HepG2 (cell line): Measurements from ENCODE around the gene PPP1R13B. TPM values are rescaled to one million over a fixed set of nuclear protein-coding genes. Genes with fewer than 3 reads are reported as not detected.
A peak's percentile ranks its signal among the peaks of the same experiment; 100 is the strongest.

Experiments
- ATAC-seq: fragments of 200-7000 bp; cut with Tn5 transposase; 3 replicates; pipeline ENCODE4 v1.9.1; 2020; ENCODE audit warnings: mild to moderate bottlenecking, moderate library complexity
- BruUV-seq: library from RNA; stranded (reverse); fragments of 400-500 nt; replicated peaks from 2 replicates; lab custom pipeline; 2021; lab: Mats Ljungman, UMichigan
- CTCF ChIA-PET: fragments of 300-600 bp; formaldehyde crosslinking; extraction: SDS; loops from one replicate; lab custom pipeline; 2021; ENCODE audit warnings: low total read pairs, inconsistent platforms, low intra/inter-chr PET ratio; lab: Yijun Ruan, JAX
- POLR2A ChIA-PET: fragments of 350-600 bp; sonication (Branson Sonifier 250); formaldehyde crosslinking; loops from one replicate; lab custom pipeline; 2020; ENCODE audit warnings: antibody characterized with exemption, inconsistent platforms; lab: Yijun Ruan, JAX
- DNase-seq: peaks from one replicate; pipeline ENCODE4 v3.0.0-alpha.2; 2015; ENCODE audit warnings: low spot score
- FAIRE-seq: peaks from 3 replicates; lab custom pipeline; 2011; peaks lifted over from hg19 to GRCh38; lab: Jason Lieb, UNC
- H2AFZ ChIP-seq: one replicate; pipeline ENCODE4 v1.6.1; 2011; ENCODE audit warnings: low read length, inconsistent platforms
- H3K27ac ChIP-seq: fragments of 300-600 bp; 3 replicates; pipeline ENCODE4 v1.8.0; 2011; ENCODE audit warnings: mixed run types, mild to moderate bottlenecking, mixed read lengths, low read length, inconsistent platforms; ENCODE audit not compliant: insufficient read depth; ENCODE audit errors: extremely low read length
- H3K27me3 ChIP-seq, 2 experiments: fragments of 200-600 bp in 1 of 2; 2 replicates in 1 of 2; 3 replicates in 1 of 2; pipeline versions ENCODE4 v1.6.0 to v1.8.0; 2011; ENCODE audit warnings: low read length in 2 of 2, mild to moderate bottlenecking in 2 of 2, moderate library complexity in 2 of 2, inconsistent platforms in 1 of 2; ENCODE audit not compliant: insufficient read depth in 2 of 2, control insufficient read depth in 1 of 2
- H3K36me3 ChIP-seq, 2 experiments: fragments of 200-600 bp in 1 of 2; replicated peaks in 1 of 2; 2 replicates in 1 of 2; 3 replicates in 1 of 2; pipeline versions ENCODE4 v1.5.1 to v1.8.0; 2011; ENCODE audit warnings: low read length in 2 of 2, inconsistent platforms in 1 of 2; ENCODE audit not compliant: insufficient read depth in 2 of 2, control insufficient read depth in 1 of 2
- H3K4me1 ChIP-seq: 2 replicates; pipeline ENCODE4 v1.5.1; 2012; ENCODE audit warnings: low read length, inconsistent platforms; ENCODE audit not compliant: insufficient read depth
- H3K4me2 ChIP-seq: 2 replicates; pipeline ENCODE4 v1.6.0; 2011; ENCODE audit warnings: low read depth, low read length, inconsistent platforms
- H3K4me3 ChIP-seq, 3 experiments: fragments of 200-600 bp in 1 of 3; sonication (generic), shearing (Covaris generic) in 1 of 3; replicated peaks in 1 of 3; 2 replicates each; pipeline ENCODE4 v1.5.1; 2011 to 2016; ENCODE audit warnings: low read length in 3 of 3, inconsistent platforms in 2 of 3, low read depth in 2 of 3, mild to moderate bottlenecking in 2 of 3, control low read depth in 1 of 3, mixed read lengths in 1 of 3; ENCODE audit not compliant: insufficient read depth in 1 of 3
- H3K79me2 ChIP-seq: one replicate; pipeline ENCODE4 v1.6.1; 2011; ENCODE audit warnings: low read length, inconsistent platforms; ENCODE audit not compliant: insufficient read depth
- H3K9ac ChIP-seq: 2 replicates; pipeline ENCODE4 v1.6.0; 2011; ENCODE audit warnings: mild to moderate bottlenecking, low read depth, low read length, inconsistent platforms; ENCODE audit not compliant: insufficient read depth
- H3K9me3 ChIP-seq: 2 replicates; pipeline ENCODE4 v1.5.1; 2012; ENCODE audit warnings: mild to moderate bottlenecking, low read length
- H4K20me1 ChIP-seq: 2 replicates; pipeline ENCODE4 v1.6.0; 2011; ENCODE audit warnings: inconsistent platforms, mild to moderate bottlenecking, low read length, moderate library complexity; ENCODE audit not compliant: insufficient read depth
- CHCHD3 ChIP-seq: sonication (generic); formaldehyde crosslinking; IDR thresholded peaks from 2 replicates; pipeline ENCODE4 v1.8.0; 2022; ENCODE audit warnings: mild to moderate bottlenecking, missing genetic modification reagents, moderate library complexity
- NFE2L2 ChIP-seq: fragments of 150-350 bp; IDR thresholded peaks from 2 replicates; pipeline ENCODE4 v1.6.1; 2014; ENCODE audit warnings: low read length
- NFKB2 ChIP-seq: sonication (generic); formaldehyde crosslinking; IDR thresholded peaks from 2 replicates; pipeline ENCODE4 v1.4.0; 2020; ENCODE audit warnings: missing genetic modification reagents, borderline replicate concordance
- NR3C1 ChIP-seq: sonication (generic); formaldehyde crosslinking; IDR thresholded peaks from 2 replicates; pipeline ENCODE4 v1.4.0; 2020; ENCODE audit warnings: missing genetic modification reagents
- STAT5B ChIP-seq: sonication (generic); formaldehyde crosslinking; IDR thresholded peaks from 2 replicates; pipeline ENCODE4 v1.4.0; 2020; ENCODE audit warnings: missing genetic modification reagents
- ZNF3 ChIP-seq: IDR thresholded peaks from 2 replicates; pipeline ENCODE4 v1.7.0; 2017; ENCODE audit warnings: inconsistent platforms
- ZNF569 ChIP-seq: sonication (generic); formaldehyde crosslinking; IDR thresholded peaks from 2 replicates; pipeline ENCODE4 v1.5.0; 2020; ENCODE audit warnings: mild to moderate bottlenecking, missing genetic modification reagents, moderate library complexity, borderline replicate concordance
- WGBS: methylation state at CpG from one replicate; pipeline ENCODE4 v1.1.6; 2017; ENCODE audit warnings: low lambda C conversion rate; 5-methylcytosine and 5-hydroxymethylcytosine counted together
- in situ Hi-C: cut with HindIII; loops from 2 replicates; pipeline ENCODE4 v1.10.0; 2017; ENCODE audit warnings: low pct_unique_long_range_greater_than_20kb; ENCODE audit not compliant: extremely low pct_ligation_motif_present
- intact Hi-C: fragments of 100-400 bp; cut with micrococcal nuclease; formaldehyde crosslinking; loops from one replicate; pipeline ENCODE4 v1.10.0; 2022; ENCODE audit not compliant: unreplicated experiment
- polyA plus RNA-seq, 8 experiments: library from polyadenylated mRNA; depleted of rRNA in 3 of 8; stranded (reverse) in 7 of 8; unstranded in 1 of 8; fragments of >200 nt; fragmentation: Illumina TruSeq in 4 of 8; extraction: Trizol in 4 of 8; gene quantifications; 2 replicates each; pipeline versions ENCODE4 v1.2.1 to v1.2.3, GENCODE V29; 2011 to 2016; ENCODE audit warnings: low read depth in 4 of 8, missing spikeins in 1 of 8, mixed read lengths in 1 of 8; ENCODE audit not compliant: insufficient read depth in 1 of 8
- total RNA-seq, 5 experiments: library from RNA; depleted of rRNA; stranded (reverse); fragments of >200 nt; fragmentation: Illumina TruSeq; extraction: Trizol; gene quantifications; 2 replicates each; pipeline ENCODE4 v1.2.3, GENCODE V29; 2016; ENCODE audit warnings: low read depth in 1 of 5
- TF ChIP-seq, protein P1 (sequence below): sonication (generic); formaldehyde crosslinking; IDR thresholded peaks from 2 replicates; pipeline ENCODE4 v1.8.1; 2023; ENCODE audit warnings: mild to moderate bottlenecking, missing genetic modification reagents
- TF ChIP-seq, protein P2 (sequence below): sonication (generic); formaldehyde crosslinking; conservative IDR thresholded peaks from 2 replicates; pipeline ENCODE4 v1.8.1; 2023; ENCODE audit warnings: missing genetic modification reagents
- TF ChIP-seq, protein P3 (sequence below): IDR thresholded peaks from 2 replicates; pipeline ENCODE4 v1.6.1; 2016

The PPP1R13B gene
- total and polyA plus RNA-seq, 2 of the 13 experiments (the other 11 are each of a cell fraction or from before 2014, with no cell fraction given) = 4.6 to 9.4 TPM

DNA sequence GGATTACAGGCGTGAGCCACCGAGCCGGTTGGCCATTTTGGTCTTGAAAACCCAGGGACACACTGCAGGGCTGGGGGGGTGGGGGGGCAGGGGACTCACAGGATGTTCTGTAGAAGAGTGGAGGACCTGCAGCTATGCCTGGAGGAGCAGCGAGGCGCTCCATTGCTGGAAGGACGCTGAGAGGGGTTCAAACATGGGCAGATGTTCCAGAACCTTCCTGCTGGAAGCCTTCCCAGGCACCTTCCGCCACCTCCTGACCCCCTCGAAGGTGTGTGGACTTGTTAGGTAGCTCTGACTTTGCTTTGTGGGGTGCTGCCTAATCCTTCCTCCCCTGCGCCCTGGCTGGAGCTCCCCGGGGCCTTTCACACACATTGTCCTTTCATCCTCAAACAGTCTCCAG lies 19.6 kb upstream of the PPP1R13B start:
- no TSS peak for BruUV-seq
- POLR2A ChIA-PET = interaction anchor here (1.2 to 6.2 kb wide), 3 partner anchors 11 to 22 kb away, joined by 6 to 84 read pairs (median 6); no protein-coding TSS in a partner anchor
- intact Hi-C loops (no loop called here), in situ Hi-C loops (no loop called here)
- no peaks in the 10 kb centered on the region for H3K79me2 ChIP-seq
- H3K36me3 ChIP-seq = no peaks in the 10 kb centered on the region
- no peaks in the 10 kb centered on the region for H3K27me3 ChIP-seq
- peak overlapping the region; percentile 52 for H3K4me2 ChIP-seq
- no peak overlapping the region; the same call in 1 of the 2 replicates for H3K9ac ChIP-seq
- FAIRE-seq = no peak
- no peak overlapping the region for H3K27ac ChIP-seq
- H3K9me3 ChIP-seq = no peaks in the 10 kb centered on the region
- H4K20me1 ChIP-seq = no peaks in the 10 kb centered on the region
- peak overlapping the region in 1 of 3 experiments; percentile 31; a peak in 1 of 6 replicates for H3K4me3 ChIP-seq
- H2AFZ ChIP-seq = no peak overlapping the region
- CTCF ChIA-PET = no interaction called here
- WGBS = 71% methylated on average over 6 of the region's 10 CpGs
- TF ChIP-seq ZNF3 = no peak
- TF ChIP-seq, protein P1, sequence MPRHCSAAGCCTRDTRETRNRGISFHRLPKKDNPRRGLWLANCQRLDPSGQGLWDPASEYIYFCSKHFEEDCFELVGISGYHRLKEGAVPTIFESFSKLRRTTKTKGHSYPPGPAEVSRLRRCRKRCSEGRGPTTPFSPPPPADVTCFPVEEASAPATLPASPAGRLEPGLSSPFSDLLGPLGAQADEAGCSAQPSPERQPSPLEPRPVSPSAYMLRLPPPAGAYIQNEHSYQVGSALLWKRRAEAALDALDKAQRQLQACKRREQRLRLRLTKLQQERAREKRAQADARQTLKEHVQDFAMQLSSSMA = no peak
- TF ChIP-seq, protein P2, sequence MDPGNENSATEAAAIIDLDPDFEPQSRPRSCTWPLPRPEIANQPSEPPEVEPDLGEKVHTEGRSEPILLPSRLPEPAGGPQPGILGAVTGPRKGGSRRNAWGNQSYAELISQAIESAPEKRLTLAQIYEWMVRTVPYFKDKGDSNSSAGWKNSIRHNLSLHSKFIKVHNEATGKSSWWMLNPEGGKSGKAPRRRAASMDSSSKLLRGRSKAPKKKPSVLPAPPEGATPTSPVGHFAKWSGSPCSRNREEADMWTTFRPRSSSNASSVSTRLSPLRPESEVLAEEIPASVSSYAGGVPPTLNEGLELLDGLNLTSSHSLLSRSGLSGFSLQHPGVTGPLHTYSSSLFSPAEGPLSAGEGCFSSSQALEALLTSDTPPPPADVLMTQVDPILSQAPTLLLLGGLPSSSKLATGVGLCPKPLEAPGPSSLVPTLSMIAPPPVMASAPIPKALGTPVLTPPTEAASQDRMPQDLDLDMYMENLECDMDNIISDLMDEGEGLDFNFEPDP (CRISPR knock-in tag) = no peak
- no peak for TF ChIP-seq NFKB2
- no peak for TF ChIP-seq STAT5B (CRISPR knock-in tag)
- TF ChIP-seq ZNF569 (CRISPR knock-in tag) = no peak
- TF ChIP-seq NFE2L2 = no peak
- TF ChIP-seq, protein P3, sequence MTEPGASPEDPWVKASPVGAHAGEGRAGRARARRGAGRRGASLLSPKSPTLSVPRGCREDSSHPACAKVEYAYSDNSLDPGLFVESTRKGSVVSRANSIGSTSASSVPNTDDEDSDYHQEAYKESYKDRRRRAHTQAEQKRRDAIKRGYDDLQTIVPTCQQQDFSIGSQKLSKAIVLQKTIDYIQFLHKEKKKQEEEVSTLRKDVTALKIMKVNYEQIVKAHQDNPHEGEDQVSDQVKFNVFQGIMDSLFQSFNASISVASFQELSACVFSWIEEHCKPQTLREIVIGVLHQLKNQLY = no peak
- no peak for TF ChIP-seq NR3C1
- TF ChIP-seq CHCHD3 = no peak
- DNase-seq = no peak
- H3K4me1 ChIP-seq = peaks cover 75% of the 10 kb centered on the region
- ATAC-seq = no peak
